Suprapubic skin (tissue), 4 donors: ENCODE data around the gene GPATCH3.

Experiments used
- EP300 ChIP-seq: sonication (generic); formaldehyde crosslinking; IDR thresholded peaks from one replicate; pipeline ENCODE4 v1.6.1; 2017; ENCODE audit warnings: antibody characterized with exemption
- POLR2A ChIP-seq, 2 donors: fragments of 450-650 bp; IDR thresholded peaks; one replicate each; pipeline ENCODE4 v1.6.1; 2017; ENCODE audit warnings: antibody characterized with exemption in 2 of 2, mild to moderate bottlenecking in 2 of 2, moderate library complexity in 2 of 2
- POLR2AphosphoS5 ChIP-seq, 3 donors: sonication (generic); formaldehyde crosslinking; IDR thresholded peaks; one replicate each; pipeline ENCODE4 v1.6.1; 2017; ENCODE audit warnings: antibody characterized with exemption in 3 of 3
- TF ChIP-seq, protein P1 (sequence below), 2 donors: fragments of 200-600 bp in 1 of 2; fragments of 450-650 bp in 1 of 2; sonication (generic) in 1 of 2; IDR thresholded peaks; one replicate each; pipeline ENCODE4 v1.5.1; 2016 to 2019; ENCODE audit warnings: antibody characterized with exemption in 2 of 2, mild to moderate bottlenecking in 1 of 2, moderate library complexity in 1 of 2

DNA sequence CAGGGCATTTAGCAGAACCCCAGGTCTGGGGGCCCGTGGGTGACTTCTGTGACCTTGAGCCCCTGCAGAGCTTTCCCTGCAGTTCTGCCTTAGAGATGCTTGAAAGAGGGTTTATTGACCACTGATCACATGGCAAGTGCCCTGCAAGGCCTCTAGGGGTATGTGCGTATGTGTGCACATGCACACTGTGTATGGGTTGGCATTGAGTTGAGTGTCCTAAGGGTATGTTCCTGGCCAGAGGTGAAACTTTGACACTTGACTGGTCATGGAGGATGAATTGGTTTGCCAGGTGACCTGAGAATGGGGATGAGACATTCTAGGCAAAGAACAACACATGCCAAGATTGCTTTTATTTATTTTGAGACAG, 38.4 kb upstream of the GPATCH3 start:
- TF ChIP-seq POLR2AphosphoS5 (IDR thresholded peaks at IDR 0.05): no peak
- TF ChIP-seq, protein P1, sequence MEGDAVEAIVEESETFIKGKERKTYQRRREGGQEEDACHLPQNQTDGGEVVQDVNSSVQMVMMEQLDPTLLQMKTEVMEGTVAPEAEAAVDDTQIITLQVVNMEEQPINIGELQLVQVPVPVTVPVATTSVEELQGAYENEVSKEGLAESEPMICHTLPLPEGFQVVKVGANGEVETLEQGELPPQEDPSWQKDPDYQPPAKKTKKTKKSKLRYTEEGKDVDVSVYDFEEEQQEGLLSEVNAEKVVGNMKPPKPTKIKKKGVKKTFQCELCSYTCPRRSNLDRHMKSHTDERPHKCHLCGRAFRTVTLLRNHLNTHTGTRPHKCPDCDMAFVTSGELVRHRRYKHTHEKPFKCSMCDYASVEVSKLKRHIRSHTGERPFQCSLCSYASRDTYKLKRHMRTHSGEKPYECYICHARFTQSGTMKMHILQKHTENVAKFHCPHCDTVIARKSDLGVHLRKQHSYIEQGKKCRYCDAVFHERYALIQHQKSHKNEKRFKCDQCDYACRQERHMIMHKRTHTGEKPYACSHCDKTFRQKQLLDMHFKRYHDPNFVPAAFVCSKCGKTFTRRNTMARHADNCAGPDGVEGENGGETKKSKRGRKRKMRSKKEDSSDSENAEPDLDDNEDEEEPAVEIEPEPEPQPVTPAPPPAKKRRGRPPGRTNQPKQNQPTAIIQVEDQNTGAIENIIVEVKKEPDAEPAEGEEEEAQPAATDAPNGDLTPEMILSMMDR (IDR thresholded peaks at IDR 0.05): no peak
- no peak for TF ChIP-seq POLR2A (IDR thresholded peaks at IDR 0.05)
- TF ChIP-seq EP300: no peak
